ENCODE data around the gene BORCS6. TPM values are rescaled to one million over a fixed set of nuclear protein-coding genes. Genes with fewer than 3 reads are reported as not detected.
A peak's percentile ranks its signal among the peaks of the same experiment; 100 is the strongest.

The BORCS6 gene
- total RNA-seq, 1 donor, result 9.4 TPM

DNA sequence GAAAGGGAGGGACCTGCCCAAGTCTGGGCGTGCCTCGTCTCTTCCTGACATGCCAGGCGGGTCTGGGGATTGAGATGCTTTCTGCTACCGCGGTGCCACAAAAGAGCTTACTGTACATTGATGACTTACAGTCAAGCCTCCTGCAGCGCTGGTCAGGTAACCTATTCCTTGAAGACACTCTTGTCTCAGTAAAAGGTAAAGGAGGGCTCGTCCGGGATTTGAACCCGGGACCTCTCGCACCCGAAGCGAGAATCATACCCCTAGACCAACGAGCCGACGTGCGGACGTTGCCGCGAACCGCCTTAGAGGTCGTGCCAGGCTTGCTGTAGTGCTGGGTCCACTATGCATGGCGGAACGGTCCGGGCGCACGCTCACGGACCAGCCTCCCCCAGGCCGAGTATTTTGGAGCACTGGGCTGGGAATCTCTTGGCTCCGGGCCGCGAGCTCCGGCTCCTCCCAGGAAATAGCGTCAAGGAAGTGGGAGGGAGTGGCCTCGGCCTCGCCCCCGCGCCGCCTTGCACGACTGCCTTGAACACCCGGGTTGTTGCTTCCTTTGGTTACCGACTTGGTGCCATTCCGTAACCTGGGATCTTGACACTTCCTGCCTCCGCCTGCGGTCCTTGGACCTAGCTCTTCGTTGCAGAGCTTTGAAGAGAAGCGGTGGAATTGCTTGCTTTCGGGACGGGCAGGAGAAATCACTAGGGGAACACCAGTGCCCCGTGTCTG lies 32.8 kb upstream of the BORCS6 start:
- Histone ChIP-seq H3K36me3 (ENCODE audit: insufficient read depth, low read length) (peaks cover 4% of the 10 kb centered on the region), H3K79me2 (ENCODE audit: insufficient read depth, low read length) (no peaks in the 10 kb centered on the region), H3K27ac (ENCODE audit: low read depth, low read length) (peak overlapping the region; percentile 94), H3K27me3 (ENCODE audit: insufficient read depth, low read length) (no peaks in the 10 kb centered on the region), H3K4me2 (ENCODE audit: insufficient read depth, low read length) (peak overlapping the region; percentile 94), H3K4me3 (ENCODE audit: insufficient read depth, low read length) (peak overlapping the region; percentile 77), H3K4me1 (ENCODE audit: insufficient read depth, low read length) (peaks cover 25% of the 10 kb centered on the region), H4K20me1 (ENCODE audit: insufficient read depth, low read length) (peaks cover 8% of the 10 kb centered on the region), H2AFZ (ENCODE audit: low read length) (peak overlapping the region; percentile 96), H3K9me3 (ENCODE audit: low read depth, low read length) (no peaks in the 10 kb centered on the region)
- TF ChIP-seq, protein P1, sequence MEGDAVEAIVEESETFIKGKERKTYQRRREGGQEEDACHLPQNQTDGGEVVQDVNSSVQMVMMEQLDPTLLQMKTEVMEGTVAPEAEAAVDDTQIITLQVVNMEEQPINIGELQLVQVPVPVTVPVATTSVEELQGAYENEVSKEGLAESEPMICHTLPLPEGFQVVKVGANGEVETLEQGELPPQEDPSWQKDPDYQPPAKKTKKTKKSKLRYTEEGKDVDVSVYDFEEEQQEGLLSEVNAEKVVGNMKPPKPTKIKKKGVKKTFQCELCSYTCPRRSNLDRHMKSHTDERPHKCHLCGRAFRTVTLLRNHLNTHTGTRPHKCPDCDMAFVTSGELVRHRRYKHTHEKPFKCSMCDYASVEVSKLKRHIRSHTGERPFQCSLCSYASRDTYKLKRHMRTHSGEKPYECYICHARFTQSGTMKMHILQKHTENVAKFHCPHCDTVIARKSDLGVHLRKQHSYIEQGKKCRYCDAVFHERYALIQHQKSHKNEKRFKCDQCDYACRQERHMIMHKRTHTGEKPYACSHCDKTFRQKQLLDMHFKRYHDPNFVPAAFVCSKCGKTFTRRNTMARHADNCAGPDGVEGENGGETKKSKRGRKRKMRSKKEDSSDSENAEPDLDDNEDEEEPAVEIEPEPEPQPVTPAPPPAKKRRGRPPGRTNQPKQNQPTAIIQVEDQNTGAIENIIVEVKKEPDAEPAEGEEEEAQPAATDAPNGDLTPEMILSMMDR (IDR thresholded peaks at IDR 0.05; ENCODE audit: extremely low read depth, low read depth, low read length), result no peak
- DNase-seq (ENCODE audit: insufficient read length, low spot score, missing footprints), result peak; percentile 90

DNA sequence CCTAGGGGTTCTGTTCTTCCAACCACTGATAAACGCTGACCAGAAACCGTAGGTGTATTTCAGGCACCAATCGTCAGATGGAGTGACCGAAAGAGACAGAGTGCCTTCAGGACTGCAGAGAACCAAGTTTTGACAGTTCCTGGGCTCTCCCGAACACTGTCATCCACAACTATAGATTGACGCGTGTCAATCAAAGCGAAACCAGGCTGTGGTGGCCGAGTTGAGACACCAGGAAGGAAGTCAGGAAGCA lies 32.3 kb upstream of the BORCS6 start:
- TF ChIP-seq, protein P1 (IDR thresholded peaks at IDR 0.05; ENCODE audit: extremely low read depth, low read depth, low read length), result no peak
- Histone ChIP-seq H3K27ac (ENCODE audit: low read depth, low read length) (peak overlapping the region; percentile 94), H3K4me1 (ENCODE audit: insufficient read depth, low read length) (peaks cover 23% of the 10 kb centered on the region), H3K27me3 (ENCODE audit: insufficient read depth, low read length) (no peaks in the 10 kb centered on the region), H3K36me3 (ENCODE audit: insufficient read depth, low read length) (no peaks in the 10 kb centered on the region), H2AFZ (ENCODE audit: low read length) (peak overlapping the region; percentile 77), H3K79me2 (ENCODE audit: insufficient read depth, low read length) (no peaks in the 10 kb centered on the region), H4K20me1 (ENCODE audit: insufficient read depth, low read length) (peaks cover 6% of the 10 kb centered on the region), H3K9me3 (ENCODE audit: low read depth, low read length) (no peaks in the 10 kb centered on the region), H3K4me2 (ENCODE audit: insufficient read depth, low read length) (peak overlapping the region; percentile 94), H3K4me3 (ENCODE audit: insufficient read depth, low read length) (peak overlapping the region; percentile 77)
- no peak for DNase-seq (ENCODE audit: insufficient read length, low spot score, missing footprints)

DNA sequence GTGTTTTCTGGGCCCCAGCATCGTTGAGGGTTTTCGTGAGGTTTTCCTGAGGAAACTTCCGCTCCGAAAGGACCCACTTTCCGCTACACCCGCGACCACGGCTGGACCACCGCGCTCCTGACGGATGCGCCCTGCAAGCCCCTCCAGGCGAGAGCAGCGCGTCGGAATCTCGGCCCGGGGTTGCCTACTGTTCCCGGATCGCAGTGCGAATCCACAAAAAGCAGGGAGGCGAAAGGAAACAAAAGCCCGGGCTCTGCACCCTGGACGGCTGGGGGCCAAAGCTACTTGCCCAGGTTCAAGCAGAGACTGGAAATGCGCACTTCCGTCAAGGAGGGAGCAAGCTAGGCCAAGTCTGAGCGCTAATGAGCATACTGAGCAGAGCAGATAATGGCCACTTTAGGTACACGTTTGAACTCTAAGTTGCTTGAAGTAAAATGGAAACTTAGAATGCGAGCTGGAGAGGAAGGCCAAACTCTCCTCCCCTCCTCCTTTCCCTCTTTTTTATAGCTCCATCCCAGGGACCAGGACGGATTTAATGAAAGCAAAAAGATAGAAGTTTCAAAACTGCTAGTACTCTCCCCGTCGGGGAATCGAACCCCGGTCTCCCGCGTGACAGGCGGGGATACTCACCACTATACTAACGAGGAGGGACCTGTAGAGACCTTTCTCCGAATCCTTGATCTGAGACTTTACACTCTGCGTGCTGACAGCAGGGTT lies 31.8 kb upstream of the BORCS6 start:
- H3K79me2 ChIP-seq (ENCODE audit: insufficient read depth, low read length), result no peaks in the 10 kb centered on the region
- peaks cover 3% of the 10 kb centered on the region for H4K20me1 ChIP-seq (ENCODE audit: insufficient read depth, low read length)
- TF ChIP-seq, protein P1 (IDR thresholded peaks at IDR 0.05; ENCODE audit: extremely low read depth, low read depth, low read length), result no peak
- H3K9me3 ChIP-seq (ENCODE audit: low read depth, low read length), result no peaks in the 10 kb centered on the region
- peak overlapping the region; percentile 95 for H2AFZ ChIP-seq (ENCODE audit: low read length)
- no peaks in the 10 kb centered on the region for H3K36me3 ChIP-seq (ENCODE audit: insufficient read depth, low read length)
- peak overlapping the region; percentile 94 for H3K4me2 ChIP-seq (ENCODE audit: insufficient read depth, low read length)
- no peaks in the 10 kb centered on the region for H3K27me3 ChIP-seq (ENCODE audit: insufficient read depth, low read length)
- H3K4me1 ChIP-seq (ENCODE audit: insufficient read depth, low read length), result peaks cover 19% of the 10 kb centered on the region
- H3K27ac ChIP-seq (ENCODE audit: low read depth, low read length), result peak overlapping the region; percentile 94
- DNase-seq (ENCODE audit: insufficient read length, low spot score, missing footprints), result peak; percentile 78
- peak overlapping the region; percentile 77 for H3K4me3 ChIP-seq (ENCODE audit: insufficient read depth, low read length)
